Natural killer cell treated with Interleukin-12 subunit alpha and Interleukin-12 subunit beta and Interleukin-15 and Interleukin-18, amount 100 ng/mL, for 72 hours (primary cell): ENCODE data around the gene STAT3. TPM values are rescaled to one million over a fixed set of nuclear protein-coding genes. Genes with fewer than 3 reads are reported as not detected.
A peak's percentile ranks its signal among the peaks of the same experiment; 100 is the strongest.
"Not testable (repeated sequence)": the region's sequence is repeated elsewhere in the genome, so short reads cannot be mapped to it uniquely, and the experiment has no call there.

Experiments used
- ATAC-seq, 2 donors: fragments of 150-1000 bp; cut with Tn5 transposase in 1 of 2; sonication (Bioruptor Pico), chemical (Tn5 transposase) in 1 of 2; 2 replicates each; pipeline ENCODE4 v1.10.0; 2021
- DNase-seq: peaks from one replicate; pipeline ENCODE4 v3.0.0; 2022; ENCODE audit warnings: low spot score
- H3K27ac Mint-ChIP-seq, 2 donors: 1 replicate in 1 of 2; 2 replicates in 1 of 2; pipeline ENCODE4 v1.8.0; 2022; ENCODE audit warnings: mixed read lengths in 2 of 2, mild to moderate bottlenecking in 1 of 2, moderate library complexity in 1 of 2
- H3K27me3 Mint-ChIP-seq, 2 donors: 1 replicate in 1 of 2; 2 replicates in 1 of 2; pipeline ENCODE4 v1.8.0; 2022; ENCODE audit warnings: mixed read lengths in 2 of 2
- H3K36me3 Mint-ChIP-seq: one replicate; pipeline ENCODE4 v1.8.0; 2022; ENCODE audit warnings: mixed read lengths
- H3K4me1 Mint-ChIP-seq, 2 donors: 1 replicate in 1 of 2; 2 replicates in 1 of 2; pipeline ENCODE4 v1.8.0; 2022; ENCODE audit warnings: low read depth in 2 of 2, mixed read lengths in 2 of 2, mild to moderate bottlenecking in 1 of 2
- H3K4me3 Mint-ChIP-seq: one replicate; pipeline ENCODE4 v1.8.0; 2022; ENCODE audit warnings: mixed read lengths
- H3K9me3 Mint-ChIP-seq: 2 replicates; pipeline ENCODE4 v1.8.0; 2022; ENCODE audit warnings: mixed read lengths
- total RNA-seq, 2 donors: library from RNA; stranded (reverse); gene quantifications; one replicate each; pipeline ENCODE4 v1.2.3, GENCODE V29; 2022

STAT3 gene
- total RNA-seq: 100 to 1,000 TPM; 171 to 344 TPM

DNA sequence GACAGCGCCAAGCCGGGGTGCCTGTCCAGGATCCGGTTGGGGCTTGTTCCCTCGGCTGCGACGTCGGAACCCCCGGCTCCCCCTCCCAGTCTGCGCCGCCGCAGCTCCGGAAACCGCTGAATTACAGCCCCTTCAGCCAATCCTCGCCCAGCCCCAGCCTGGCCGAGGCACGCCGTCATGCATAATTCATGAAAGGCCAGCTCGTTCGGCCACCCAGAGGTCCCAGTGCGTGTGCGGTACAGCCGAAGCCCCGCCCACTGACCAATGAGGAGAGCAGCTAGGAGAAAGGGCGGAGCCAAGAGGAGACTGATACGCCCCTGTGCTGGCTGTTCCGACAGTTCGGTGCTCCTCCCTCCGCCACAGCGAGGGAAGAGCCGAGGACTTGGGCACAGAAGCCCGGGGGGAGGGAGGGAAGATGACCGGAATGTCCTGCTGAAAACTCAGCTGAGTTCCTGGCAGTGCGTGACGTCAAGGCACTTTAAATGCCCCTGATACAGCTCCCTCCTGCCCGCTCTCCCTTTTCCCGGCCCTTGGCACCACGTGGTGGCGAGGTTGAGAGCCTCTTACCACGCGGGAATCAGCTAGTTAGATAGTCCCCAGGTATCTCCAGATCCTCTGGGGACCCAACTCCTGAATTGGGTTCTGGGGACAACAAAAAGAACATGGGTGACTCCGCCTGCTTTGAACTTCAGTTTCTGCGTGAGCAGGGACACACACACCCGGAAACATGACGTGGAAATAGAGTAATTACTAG is at the start of gene STAT3:
STAT3 (minus strand) TSS at position 62 of the 754 bp plus-strand sequence. CDS start 39,926 bp downstream, outside the sequence.
- Mint-ChIP-seq H3K27ac (peak within 1 kb of the TSS; percentile 99 to 100), H3K9me3 (no peaks in the 10 kb centered on the region), H3K27me3 (no peaks in the 10 kb centered on the region), H3K4me1 (peaks cover 46 to 54% of the 10 kb centered on the region in 2 donors), H3K4me3 (peak within 1 kb of the TSS; percentile 88), H3K36me3 (peaks cover 5% of the 10 kb centered on the region)
- ATAC-seq (peak; percentile 96), DNase-seq (peak; percentile 100)

- Mint-ChIP-seq H3K4me1 (peaks cover 0 to 2% of the 10 kb centered on the region in 2 donors), H3K27ac (no peak overlapping the region), H3K9me3 (no peaks in the 10 kb centered on the region), H3K4me3 (no peak overlapping the region), H3K36me3 (no peaks in the 10 kb centered on the region), H3K27me3 (peaks cover 17 to 29% of the 10 kb centered on the region in 2 donors)
- no peak for ATAC-seq
- no peak for DNase-seq
These were observed 48.1 kb upstream of the STAT3 start for GRCh38 chr17:42436391-42436790.

GRCh38 chr17:42431758-42432161 is 43.5 kb upstream of the STAT3 start:
- Mint-ChIP-seq H3K27ac (no peak overlapping the region), H3K27me3 (peaks cover 28 to 54% of the 10 kb centered on the region in 2 donors), H3K9me3 (no peaks in the 10 kb centered on the region), H3K4me1 (peaks cover 0 to 4% of the 10 kb centered on the region in 2 donors), H3K36me3 (no peaks in the 10 kb centered on the region), H3K4me3 (no peak overlapping the region)
- ATAC-seq (no peak), DNase-seq (no peak)

DNA sequence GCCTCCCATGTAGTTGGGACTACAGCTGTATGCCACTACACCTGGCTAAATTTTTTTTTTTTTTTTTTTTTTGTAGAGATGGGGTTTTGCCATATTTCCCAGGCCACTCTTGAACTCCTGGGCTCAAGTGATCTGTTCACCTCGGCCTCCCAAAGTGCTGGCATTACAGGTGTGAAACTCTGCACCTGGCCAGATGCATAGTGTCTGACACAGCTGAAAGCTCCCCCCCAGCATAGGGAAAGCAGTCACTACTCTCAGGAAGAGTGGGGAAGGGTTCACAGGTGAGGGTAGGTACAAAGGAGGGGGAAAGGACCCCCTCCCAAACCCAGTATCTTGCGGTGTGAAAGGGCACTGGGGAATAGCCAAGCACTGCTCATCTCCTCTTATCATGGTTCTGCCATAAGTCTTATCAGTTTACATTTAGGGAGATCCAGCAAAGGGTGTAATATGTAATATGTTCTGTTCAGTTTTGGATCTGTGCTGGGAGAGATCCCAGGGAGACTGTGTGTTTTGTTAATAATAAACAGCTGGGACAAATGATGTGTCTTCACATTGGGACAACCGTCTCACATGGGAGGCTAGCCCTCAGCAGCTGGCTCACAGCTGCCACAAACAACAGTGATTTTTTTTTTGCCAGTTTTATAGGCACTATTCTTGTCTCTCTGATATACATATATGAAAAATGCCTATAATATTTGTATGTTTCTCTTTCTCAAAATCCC is 41.6 kb upstream of the STAT3 start:
- H3K27ac Mint-ChIP-seq: no peak overlapping the region
- H3K9me3 Mint-ChIP-seq: no peaks in the 10 kb centered on the region
- H3K36me3 Mint-ChIP-seq: no peaks in the 10 kb centered on the region
- H3K4me3 Mint-ChIP-seq: no peak overlapping the region
- peaks cover 25 to 54% of the 10 kb centered on the region in 2 donors for H3K27me3 Mint-ChIP-seq
- DNase-seq: no peak
- H3K4me1 Mint-ChIP-seq: peaks cover 0 to 4% of the 10 kb centered on the region in 2 donors
- no peak for ATAC-seq

- Mint-ChIP-seq H3K27me3 (peaks cover 20 to 42% of the 10 kb centered on the region in 2 donors), H3K4me1 (peaks cover 0 to 4% of the 10 kb centered on the region in 2 donors), H3K36me3 (no peaks in the 10 kb centered on the region), H3K9me3 (no peaks in the 10 kb centered on the region), H3K27ac (no peak overlapping the region), H3K4me3 (no peak overlapping the region)
- DNase-seq (no peak), ATAC-seq (peak in 1 of 2 donors; percentile 51)
These were observed 40.1 kb upstream of the STAT3 start for GRCh38 chr17:42428141-42428944.

DNA sequence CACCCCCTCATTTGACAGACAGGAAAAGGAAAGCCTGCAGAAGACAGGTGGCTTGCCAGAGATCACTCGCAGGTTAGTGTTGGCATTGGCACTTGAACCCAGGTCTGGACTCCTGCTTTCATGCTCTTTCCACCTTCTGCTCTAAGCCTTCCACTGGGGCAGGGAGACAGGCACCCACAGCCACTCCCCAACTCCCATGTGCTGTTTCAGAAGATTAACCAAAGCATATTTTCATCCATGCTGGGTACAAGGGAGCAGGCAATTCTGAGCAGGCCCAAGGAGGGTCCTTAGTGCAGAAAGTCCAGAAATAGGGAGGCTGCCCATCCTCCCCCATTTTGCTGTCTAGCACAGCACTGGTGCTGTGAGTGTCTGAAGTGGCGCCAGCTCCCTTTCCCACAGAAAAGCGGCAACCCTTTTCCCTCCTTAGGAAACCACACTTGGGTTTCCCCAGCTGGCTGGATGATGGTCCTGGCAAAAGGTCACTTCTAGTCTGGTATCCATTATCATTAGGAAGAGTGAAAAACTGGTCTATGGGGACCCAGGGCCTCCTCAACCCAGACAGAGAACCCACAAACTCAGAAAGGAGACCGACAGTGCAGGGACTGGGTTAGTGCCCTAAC is 36.9 kb upstream of the STAT3 start:
- H3K4me3 Mint-ChIP-seq: no peak overlapping the region
- no peak for DNase-seq
- peaks cover 34 to 40% of the 10 kb centered on the region in 2 donors for H3K27me3 Mint-ChIP-seq
- no peak overlapping the region for H3K27ac Mint-ChIP-seq
- peaks cover 5 to 11% of the 10 kb centered on the region in 2 donors for H3K4me1 Mint-ChIP-seq
- H3K9me3 Mint-ChIP-seq: no peaks in the 10 kb centered on the region
- no peak for ATAC-seq
- no peaks in the 10 kb centered on the region for H3K36me3 Mint-ChIP-seq

DNA sequence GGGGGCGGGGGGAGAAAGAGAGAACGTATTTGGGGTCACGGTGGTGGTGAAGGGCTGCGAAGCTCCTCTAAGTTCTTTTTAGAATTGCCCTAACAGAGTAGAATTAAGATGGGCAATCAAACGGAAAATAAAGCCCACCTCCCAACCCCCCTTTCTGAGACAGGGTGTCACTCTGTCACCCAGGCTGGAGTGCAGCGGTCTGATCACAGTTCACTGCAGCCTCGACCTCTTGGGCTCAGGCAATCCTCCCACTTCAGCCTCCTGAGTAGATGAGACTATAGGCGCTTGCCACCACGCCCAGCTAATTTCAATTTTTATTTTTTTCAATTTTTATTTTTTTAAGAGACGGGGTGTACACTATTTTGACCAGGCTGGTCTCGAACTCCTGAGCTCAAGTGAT is 35.5 kb upstream of the STAT3 start:
- DNase-seq (no peak), ATAC-seq (no peak)
- no peaks in the 10 kb centered on the region for H3K9me3 Mint-ChIP-seq
- peaks cover 5 to 13% of the 10 kb centered on the region in 2 donors for H3K4me1 Mint-ChIP-seq
- H3K4me3 Mint-ChIP-seq: no peak overlapping the region
- no peaks in the 10 kb centered on the region for H3K36me3 Mint-ChIP-seq
- H3K27ac Mint-ChIP-seq: no peak overlapping the region
- peaks cover 35 to 39% of the 10 kb centered on the region in 2 donors for H3K27me3 Mint-ChIP-seq

GRCh38 chr17:42422958-42423712 is 34.9 kb upstream of the STAT3 start, which contains the start of gene CAVIN1:
TSS of gene CAVIN1 (minus strand) at chr17:42423256. CDS start at chr17:42423097, 159 bp downstream.
- peaks cover 29 to 33% of the 10 kb centered on the region in 2 donors for H3K27me3 Mint-ChIP-seq
- peaks cover 5 to 9% of the 10 kb centered on the region in 2 donors for H3K4me1 Mint-ChIP-seq
- DNase-seq: no peak
- H3K9me3 Mint-ChIP-seq: no peaks in the 10 kb centered on the region
- H3K27ac Mint-ChIP-seq: no peak within 1 kb of the TSS
- peak within 1 kb of the TSS; percentile 74 for H3K4me3 Mint-ChIP-seq
- peak; percentile 10 to 48 for ATAC-seq
- H3K36me3 Mint-ChIP-seq: no peaks in the 10 kb centered on the region

DNA sequence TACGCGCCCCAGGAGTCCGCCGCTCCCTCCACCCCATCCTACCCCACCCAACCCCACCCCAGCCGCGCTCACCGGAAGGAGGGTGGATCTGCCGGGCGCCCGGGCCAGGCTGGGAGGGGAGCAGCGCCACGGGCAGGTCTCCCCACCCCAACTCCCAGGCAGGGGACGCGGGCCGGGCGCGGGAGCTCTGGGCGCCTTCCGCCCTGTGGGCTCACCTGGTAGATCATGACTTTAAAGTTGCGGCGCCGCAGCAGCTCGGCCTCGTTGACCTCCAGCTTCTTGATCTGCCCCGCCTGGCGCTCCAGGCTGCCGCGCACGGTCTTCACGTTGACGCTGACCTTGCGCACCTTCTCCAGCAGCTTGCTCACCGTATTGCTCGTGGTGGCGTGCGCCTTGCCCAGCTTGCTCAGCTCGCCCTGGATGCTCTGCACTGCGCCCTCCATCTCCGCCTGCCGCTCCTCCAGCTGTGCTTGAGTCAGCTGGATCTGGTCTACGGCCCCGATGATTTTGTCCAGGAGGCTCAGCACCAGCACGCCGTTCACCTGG is 34.2 kb upstream of the STAT3 start:
- ATAC-seq: peak; percentile 47 to 58
- H3K4me3 Mint-ChIP-seq: peak overlapping the region; percentile 74
- peaks cover 26 to 29% of the 10 kb centered on the region in 2 donors for H3K27me3 Mint-ChIP-seq
- H3K9me3 Mint-ChIP-seq: no peaks in the 10 kb centered on the region
- H3K4me1 Mint-ChIP-seq: peaks cover 5 to 9% of the 10 kb centered on the region in 2 donors
- no peaks in the 10 kb centered on the region for H3K36me3 Mint-ChIP-seq
- no peak for DNase-seq
- no peak overlapping the region for H3K27ac Mint-ChIP-seq

DNA sequence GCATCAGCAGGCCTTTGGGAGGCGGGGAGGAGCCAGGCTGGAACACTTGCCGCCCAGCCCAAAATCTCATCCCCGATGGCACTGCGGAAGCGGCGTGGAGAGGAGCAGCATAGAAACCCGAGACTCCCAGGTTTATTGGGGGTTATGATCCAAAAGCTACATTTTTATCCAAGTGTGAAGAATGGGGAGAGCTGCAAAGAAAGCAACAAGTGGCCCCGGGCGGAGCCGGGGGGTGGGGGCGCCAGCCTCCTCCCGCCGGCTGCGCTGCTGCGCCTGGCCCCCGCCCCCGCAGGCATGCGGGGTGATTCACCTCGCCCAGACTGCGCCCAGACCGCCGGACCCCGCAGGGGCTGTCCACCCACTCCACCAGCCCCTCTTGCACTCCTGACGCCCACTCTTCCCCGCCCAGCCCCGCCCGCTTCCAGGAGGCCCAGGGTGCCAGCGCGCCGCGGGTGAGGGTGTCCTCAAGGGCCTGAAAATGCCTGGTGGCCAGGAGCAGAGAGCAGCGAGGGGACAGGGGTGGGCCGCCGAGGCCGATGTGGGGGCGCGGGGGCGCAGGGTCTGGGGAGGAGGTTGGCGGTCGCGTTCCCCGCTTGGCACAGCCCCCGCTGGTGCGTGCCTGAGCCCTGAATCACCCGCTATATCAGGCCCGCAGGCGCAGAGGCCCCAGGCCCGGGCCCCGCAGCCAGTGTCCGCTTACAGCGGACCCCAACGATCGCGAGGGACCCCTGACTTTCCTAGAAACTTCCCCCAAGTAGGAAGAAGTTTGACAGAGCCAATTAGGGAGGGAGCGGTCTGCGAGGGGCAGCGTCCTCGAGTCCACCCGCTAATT is 33.5 kb upstream of the STAT3 start:
- Mint-ChIP-seq H3K9me3 (no peaks in the 10 kb centered on the region), H3K36me3 (no peaks in the 10 kb centered on the region), H3K27me3 (peaks cover 25 to 29% of the 10 kb centered on the region in 2 donors), H3K4me3 (peak overlapping the region; percentile 62), H3K4me1 (peaks cover 5 to 9% of the 10 kb centered on the region in 2 donors), H3K27ac (no peak overlapping the region)
- DNase-seq (no peak), ATAC-seq (peak; percentile 42 to 55)

- H3K9me3 Mint-ChIP-seq: no peaks in the 10 kb centered on the region
- H3K27me3 Mint-ChIP-seq: peaks cover 25 to 29% of the 10 kb centered on the region in 2 donors
- H3K27ac Mint-ChIP-seq: no peak overlapping the region
- no peak for DNase-seq
- peaks cover 5 to 9% of the 10 kb centered on the region in 2 donors for H3K4me1 Mint-ChIP-seq
- no peaks in the 10 kb centered on the region for H3K36me3 Mint-ChIP-seq
- ATAC-seq: no peak
- peak overlapping the region; percentile 62 for H3K4me3 Mint-ChIP-seq
These were observed 32.9 kb upstream of the STAT3 start for GRCh38 chr17:42421136-42421506.

GRCh38 chr17:42417981-42418380 is 29.7 kb upstream of the STAT3 start:
- not testable (repeated sequence) for DNase-seq

More at GRCh38 chr17:42417981-42418380, 29.7 kb upstream of the STAT3 start:
- not testable (repeated sequence) for H3K4me1 Mint-ChIP-seq, H3K9me3 Mint-ChIP-seq, H3K27ac Mint-ChIP-seq, ATAC-seq, H3K36me3 Mint-ChIP-seq, H3K4me3 Mint-ChIP-seq
- peaks cover 23 to 30% of the 10 kb centered on the region in 2 donors for H3K27me3 Mint-ChIP-seq
